HUES6 (cell line): Measurements from ENCODE around the gene ZNF628.
"Not testable (repeated sequence)": the region's sequence is repeated elsewhere in the genome, so short reads cannot be mapped to it uniquely, and the experiment has no call there.

Experiments
- H3K27ac ChIP-seq: 2 replicates; pipeline ENCODE4 v1.7.0; 2013; ENCODE audit warnings: low read depth, mild to moderate bottlenecking, low read length, inconsistent platforms
- H3K27me3 ChIP-seq: 2 replicates; pipeline ENCODE4 v1.6.1; 2013; ENCODE audit warnings: low read length; ENCODE audit not compliant: control insufficient read depth, insufficient read depth
- H3K36me3 ChIP-seq: 2 replicates; pipeline ENCODE4 v1.6.1; 2013; ENCODE audit warnings: low read length; ENCODE audit not compliant: control insufficient read depth, insufficient read depth
- H3K4me1 ChIP-seq: 2 replicates; pipeline ENCODE4 v1.6.1; 2013; ENCODE audit warnings: low read length; ENCODE audit not compliant: control insufficient read depth, insufficient read depth
- H3K4me3 ChIP-seq: 2 replicates; pipeline ENCODE4 v1.5.1; 2013; ENCODE audit warnings: low read depth, low read length
- H3K9ac ChIP-seq: one replicate; pipeline ENCODE4 v1.6.1; 2013; ENCODE audit warnings: mild to moderate bottlenecking, low read length
- H3K9me3 ChIP-seq: 2 replicates; pipeline ENCODE4 v1.6.1; 2013; ENCODE audit warnings: low read depth, low read length; ENCODE audit not compliant: control insufficient read depth, insufficient read depth

The ZNF628 gene

DNA sequence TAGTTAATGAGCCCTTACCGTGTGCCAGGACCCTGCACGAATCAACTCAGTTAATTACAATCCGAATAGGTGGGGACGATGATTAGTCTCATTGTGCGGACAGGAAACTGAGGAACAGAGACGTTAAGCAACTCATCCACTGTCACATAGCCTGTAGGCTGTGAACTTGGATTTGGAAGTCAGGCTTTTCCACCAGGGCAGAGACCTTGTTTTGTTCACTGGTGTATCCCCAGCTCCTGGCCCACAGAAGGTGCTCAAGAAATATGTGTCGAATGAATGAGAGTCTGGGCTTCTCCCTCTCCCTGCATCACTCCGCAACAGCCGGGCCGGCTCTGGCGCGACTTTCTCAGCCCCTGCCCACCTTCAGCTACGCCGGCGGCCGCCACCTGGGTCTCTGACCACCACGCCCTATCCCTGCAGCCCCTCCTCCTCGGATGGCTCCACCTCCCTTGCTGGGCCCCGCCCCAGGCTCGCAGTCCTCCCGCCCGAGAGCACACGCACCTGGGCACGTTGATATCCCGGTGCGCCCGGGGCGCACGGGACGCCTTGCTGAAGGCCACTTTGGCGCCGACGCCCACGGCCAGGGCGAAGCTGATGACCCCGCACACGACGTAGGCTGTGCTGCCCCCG lies 34.6 kb upstream of the ZNF628 start:
- H3K36me3 ChIP-seq, result no peaks in the 10 kb centered on the region
- no peak overlapping the region for H3K9ac ChIP-seq
- H3K4me1 ChIP-seq, result peaks cover 7% of the 10 kb centered on the region
- no peaks in the 10 kb centered on the region for H3K9me3 ChIP-seq
- H3K27ac ChIP-seq, result no peak overlapping the region
- H3K4me3 ChIP-seq, result peak overlapping the region; percentile 56
- peaks cover 90% of the 10 kb centered on the region for H3K27me3 ChIP-seq

GRCh38 chr19:55442372-55442961 lies 34.0 kb upstream of the ZNF628 start:
- H3K9ac ChIP-seq, result no peak overlapping the region
- no peaks in the 10 kb centered on the region for H3K9me3 ChIP-seq
- no peaks in the 10 kb centered on the region for H3K36me3 ChIP-seq
- H3K27ac ChIP-seq, result no peak overlapping the region
- peaks cover 7% of the 10 kb centered on the region for H3K4me1 ChIP-seq
- H3K4me3 ChIP-seq, result peak overlapping the region; percentile 55; the same call in 1 of the 2 replicates
- H3K27me3 ChIP-seq, result peaks cover 97% of the 10 kb centered on the region

DNA sequence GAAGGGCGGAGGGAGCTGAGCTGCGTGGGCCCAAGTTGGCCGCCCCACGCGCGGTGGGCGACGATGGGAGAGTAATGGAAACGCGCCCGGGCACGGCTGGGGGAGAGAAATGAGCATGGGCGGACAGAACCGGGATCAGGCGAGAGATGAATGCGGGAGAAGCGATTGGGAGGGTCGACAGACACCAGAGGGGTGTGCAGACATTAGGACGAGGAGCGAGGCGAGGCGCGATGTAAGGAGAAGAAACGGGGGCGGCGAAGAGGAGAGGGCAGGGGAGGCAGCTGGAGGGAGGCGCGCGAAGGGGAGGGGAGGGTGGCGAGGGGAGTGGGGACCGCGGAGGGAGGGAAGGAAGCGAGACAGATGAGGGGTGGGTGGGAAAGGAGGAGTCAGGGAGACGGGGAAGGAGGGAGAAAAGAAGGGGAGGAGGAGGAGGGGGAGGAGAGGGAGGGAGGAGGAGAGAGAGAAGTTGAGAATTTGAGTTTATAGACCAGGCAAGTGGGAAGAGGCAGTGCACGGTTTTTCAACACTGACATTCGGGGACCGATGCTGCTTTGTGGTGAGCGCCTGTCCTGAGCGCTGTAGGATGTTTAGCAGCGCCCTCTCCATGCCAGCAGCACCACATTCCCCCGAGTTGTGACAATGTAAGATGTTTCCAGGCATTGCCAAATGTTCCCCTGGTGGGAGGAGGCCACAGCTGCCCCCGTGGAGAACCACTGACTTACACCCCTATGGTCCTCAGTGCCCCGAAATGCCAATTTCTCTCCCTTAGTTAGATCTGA lies 33.2 kb upstream of the ZNF628 start, which contains the start of gene SHISA7:
SHISA7 (minus strand) TSS at position 256 of the 779 bp plus-strand sequence. CDS start 437 bp downstream, outside the sequence.
- Histone ChIP-seq H3K4me3 (peak within 1 kb of the TSS; percentile 56), H3K36me3 (no peaks in the 10 kb centered on the region), H3K4me1 (peaks cover 7% of the 10 kb centered on the region), H3K27ac (no peak within 1 kb of the TSS), H3K27me3 (peaks cover 99% of the 10 kb centered on the region), H3K9me3 (no peaks in the 10 kb centered on the region), H3K9ac (no peak within 1 kb of the TSS)

DNA sequence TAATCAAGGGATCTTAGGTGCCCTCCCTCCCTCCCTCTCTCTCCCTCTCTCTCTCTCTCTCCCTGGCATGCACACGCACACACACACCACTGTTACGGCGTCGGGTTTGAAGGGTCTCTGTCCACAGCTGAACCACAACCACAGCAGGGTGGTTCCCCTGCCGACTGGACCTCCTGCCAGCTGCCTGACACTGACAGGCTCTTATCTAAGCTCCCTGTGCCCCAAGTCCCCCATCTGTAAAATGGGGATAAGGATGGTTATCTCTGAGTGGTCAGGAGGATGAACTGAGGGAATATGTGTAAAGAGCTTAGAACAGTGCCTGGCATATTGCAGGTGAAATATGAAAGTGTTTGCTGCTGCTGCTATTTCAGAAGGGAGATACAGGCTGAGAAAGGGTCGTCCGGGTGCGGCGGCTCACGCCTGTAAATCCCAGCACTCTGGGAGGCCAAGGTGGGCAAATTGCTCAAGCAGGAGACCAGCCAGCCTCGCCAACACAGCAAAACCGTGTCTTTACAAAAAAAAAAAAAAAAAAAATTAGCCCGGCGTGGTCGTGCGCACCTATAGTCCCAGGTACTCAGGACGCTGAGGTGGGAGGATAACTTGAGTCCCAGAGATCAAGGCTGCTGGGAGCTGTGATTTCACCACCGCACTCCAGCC lies 32.5 kb upstream of the ZNF628 start:
- no peak overlapping the region for H3K27ac ChIP-seq
- H3K9me3 ChIP-seq, result no peaks in the 10 kb centered on the region
- H3K36me3 ChIP-seq, result no peaks in the 10 kb centered on the region
- peaks cover 99% of the 10 kb centered on the region for H3K27me3 ChIP-seq
- H3K4me3 ChIP-seq, result no peak overlapping the region
- H3K4me1 ChIP-seq, result peaks cover 7% of the 10 kb centered on the region
- H3K9ac ChIP-seq, result no peak overlapping the region

DNA sequence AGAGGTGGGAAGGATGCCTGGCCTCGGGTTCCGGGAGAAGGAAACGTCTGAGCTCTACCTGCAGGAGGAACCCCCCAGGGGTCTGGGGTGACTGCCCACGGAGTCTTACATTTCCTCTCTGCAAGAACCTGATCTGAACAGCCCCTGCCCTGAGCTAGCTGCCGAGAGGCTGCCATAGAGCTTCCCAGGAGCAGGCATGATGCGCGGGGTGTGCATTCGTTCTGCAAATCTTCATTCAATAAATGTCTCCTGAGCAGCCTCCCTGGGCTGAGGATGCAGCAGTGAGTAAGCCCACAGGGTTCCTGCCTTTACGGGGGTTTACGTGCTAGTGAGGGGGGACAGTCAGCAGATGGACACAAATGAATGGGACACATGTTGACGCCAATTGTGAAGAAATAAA lies 31.8 kb upstream of the ZNF628 start:
- Histone ChIP-seq H3K27me3 (peaks cover 99% of the 10 kb centered on the region), H3K9me3 (no peaks in the 10 kb centered on the region), H3K27ac (no peak overlapping the region), H3K36me3 (no peaks in the 10 kb centered on the region), H3K4me1 (peaks cover 7% of the 10 kb centered on the region), H3K9ac (no peak overlapping the region), H3K4me3 (no peak overlapping the region)

- H3K4me1 ChIP-seq, result peaks cover 7% of the 10 kb centered on the region
- H3K9me3 ChIP-seq, result no peaks in the 10 kb centered on the region
- no peak overlapping the region for H3K4me3 ChIP-seq
- H3K9ac ChIP-seq, result no peak overlapping the region
- no peaks in the 10 kb centered on the region for H3K36me3 ChIP-seq
- H3K27ac ChIP-seq, result no peak overlapping the region
- peaks cover 98% of the 10 kb centered on the region for H3K27me3 ChIP-seq
Observed at GRCh38 chr19:55446060-55446459, 30.4 kb upstream of the ZNF628 start.

DNA sequence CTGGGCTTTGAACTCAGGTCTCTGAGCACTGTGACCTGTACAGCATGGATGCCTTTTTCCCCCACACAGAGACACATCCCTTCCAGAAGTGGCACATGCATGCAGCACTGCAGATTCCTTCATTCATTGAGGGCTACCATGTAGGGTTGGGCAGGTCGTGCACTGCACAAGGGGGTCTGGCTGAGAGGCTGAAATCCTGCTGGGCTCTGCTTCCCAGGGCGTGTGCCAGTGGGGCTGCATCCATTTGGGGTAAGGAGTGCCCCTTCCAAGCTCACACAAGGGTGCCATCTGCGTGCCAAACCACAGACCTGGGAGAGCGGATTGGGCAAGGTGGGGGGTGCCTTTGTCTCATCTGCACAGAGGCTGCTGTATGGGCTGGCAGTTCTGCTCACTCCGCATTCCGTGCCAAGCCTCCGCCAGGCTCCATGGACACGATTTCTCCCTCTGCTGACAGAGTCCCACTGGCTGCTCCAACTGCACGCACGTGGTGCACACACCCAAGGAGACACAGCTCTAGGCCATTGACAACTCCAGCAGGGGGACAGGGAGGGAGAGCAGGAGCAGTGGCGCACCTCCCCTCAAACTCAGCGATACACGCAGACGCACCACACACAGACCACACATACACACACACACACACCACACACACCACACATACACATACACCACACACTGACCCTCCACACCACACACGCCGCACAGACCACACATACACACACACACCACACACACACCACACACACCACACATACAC lies 28.8 kb upstream of the ZNF628 start:
- Histone ChIP-seq H3K27ac (no peak overlapping the region), H3K4me1 (no peaks in the 10 kb centered on the region), H3K9ac (no peak overlapping the region), H3K9me3 (no peaks in the 10 kb centered on the region), H3K36me3 (no peaks in the 10 kb centered on the region), H3K4me3 (no peak overlapping the region), H3K27me3 (peaks cover 98% of the 10 kb centered on the region)

DNA sequence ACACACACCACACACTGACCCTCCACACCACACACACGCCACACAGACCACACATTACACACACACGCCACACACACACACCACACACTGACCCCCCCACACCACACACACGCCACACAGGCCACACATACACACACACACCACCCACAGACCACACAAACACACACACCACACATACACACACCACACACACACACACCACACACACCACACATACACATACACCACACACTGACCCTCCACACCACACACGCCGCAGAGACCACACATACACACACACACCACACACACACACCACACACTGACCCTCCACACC lies 28.3 kb upstream of the ZNF628 start:
- not testable (repeated sequence) for H3K4me3 ChIP-seq, H3K4me1 ChIP-seq
- peaks cover 93% of the 10 kb centered on the region for H3K27me3 ChIP-seq

DNA sequence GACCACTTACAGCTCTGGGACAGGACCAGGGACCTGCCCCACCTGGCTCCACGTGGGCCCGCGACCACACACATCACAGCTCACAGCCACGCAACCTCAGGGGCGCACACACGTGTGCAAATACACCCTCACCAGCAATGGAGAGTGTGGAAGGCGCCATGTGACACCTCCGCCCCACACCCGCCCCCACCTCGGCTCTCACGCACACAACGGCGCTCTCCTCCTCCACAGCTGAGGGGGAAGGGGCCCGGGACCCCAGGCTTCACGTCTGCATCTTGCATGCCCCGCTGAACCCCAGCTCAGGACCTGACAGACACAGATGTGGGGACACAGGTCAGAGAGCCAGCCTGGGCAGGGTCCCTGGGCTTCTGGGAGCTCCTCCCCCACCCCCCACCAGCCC lies 26.9 kb upstream of the ZNF628 start:
- Histone ChIP-seq H3K27ac (no peak overlapping the region), H3K27me3 (peaks cover 84% of the 10 kb centered on the region), H3K36me3 (0 out of 2 replicates have a peak, but pooled peaks cover 3% of the 10 kb centered on the region), H3K4me3 (no peak overlapping the region), H3K9me3 (no peaks in the 10 kb centered on the region), H3K4me1 (no peaks in the 10 kb centered on the region), H3K9ac (no peak overlapping the region)

More for the DNA sequence above, 28.3 kb upstream of the ZNF628 start:
- H3K27ac ChIP-seq, H3K36me3 ChIP-seq, H3K9ac ChIP-seq, H3K9me3 ChIP-seq: not testable (repeated sequence)

DNA sequence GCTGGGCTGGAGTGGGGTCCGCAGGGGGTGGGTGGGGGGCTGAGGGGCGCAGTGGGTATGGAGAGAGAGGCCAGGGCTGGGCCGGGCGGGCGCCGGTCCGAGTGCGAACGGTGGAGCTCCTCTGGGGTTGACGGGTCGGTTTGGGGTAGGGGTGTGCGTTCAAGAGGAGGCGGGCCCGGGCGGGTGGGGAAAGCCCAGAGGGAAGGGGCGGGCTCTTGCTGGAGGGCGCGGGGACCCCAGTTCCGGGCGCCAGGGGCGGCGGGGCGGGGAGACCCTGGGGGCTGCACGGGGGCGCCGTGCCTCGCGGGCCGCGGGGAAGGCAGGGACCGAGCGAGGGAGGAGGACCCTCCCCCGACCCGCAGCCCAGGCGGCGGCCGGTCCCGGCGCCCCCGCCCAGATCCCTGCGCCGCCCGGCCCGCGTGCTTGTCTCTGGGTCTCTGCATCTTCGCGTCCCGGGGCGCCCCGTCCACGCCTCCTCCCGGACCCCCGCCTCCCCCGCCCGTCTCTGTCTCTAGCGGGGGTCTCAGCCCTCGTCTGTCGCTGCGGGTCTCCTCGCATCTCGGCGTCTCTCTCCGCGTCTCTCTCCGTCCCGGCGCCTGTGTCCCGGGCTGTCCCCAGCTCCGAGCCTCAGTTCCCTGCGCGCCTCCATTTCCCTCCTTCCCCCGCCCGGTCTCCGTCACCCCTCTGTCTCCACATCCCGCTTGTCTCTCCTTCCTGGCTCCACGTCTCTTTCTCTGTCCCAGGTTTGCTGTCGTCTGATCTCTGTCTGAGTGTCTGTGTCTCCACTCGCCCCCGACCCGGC lies 25.1 kb upstream of the ZNF628 start:
- Histone ChIP-seq H3K27ac (no peak overlapping the region), H3K27me3 (peaks cover 66% of the 10 kb centered on the region), H3K4me1 (no peaks in the 10 kb centered on the region), H3K9me3 (no peaks in the 10 kb centered on the region), H3K9ac (no peak overlapping the region), H3K4me3 (peak overlapping the region; percentile 53), H3K36me3 (peaks cover 8% of the 10 kb centered on the region)
